T-helper 1 cell (primary cell): ENCODE results near the gene PCYOX1L.

Source experiments
- DNase-seq, 5 donors: peaks; one replicate each; pipeline ENCODE4 v3.0.0-alpha.2; 2012 to 2020

PCYOX1L gene

DNA sequence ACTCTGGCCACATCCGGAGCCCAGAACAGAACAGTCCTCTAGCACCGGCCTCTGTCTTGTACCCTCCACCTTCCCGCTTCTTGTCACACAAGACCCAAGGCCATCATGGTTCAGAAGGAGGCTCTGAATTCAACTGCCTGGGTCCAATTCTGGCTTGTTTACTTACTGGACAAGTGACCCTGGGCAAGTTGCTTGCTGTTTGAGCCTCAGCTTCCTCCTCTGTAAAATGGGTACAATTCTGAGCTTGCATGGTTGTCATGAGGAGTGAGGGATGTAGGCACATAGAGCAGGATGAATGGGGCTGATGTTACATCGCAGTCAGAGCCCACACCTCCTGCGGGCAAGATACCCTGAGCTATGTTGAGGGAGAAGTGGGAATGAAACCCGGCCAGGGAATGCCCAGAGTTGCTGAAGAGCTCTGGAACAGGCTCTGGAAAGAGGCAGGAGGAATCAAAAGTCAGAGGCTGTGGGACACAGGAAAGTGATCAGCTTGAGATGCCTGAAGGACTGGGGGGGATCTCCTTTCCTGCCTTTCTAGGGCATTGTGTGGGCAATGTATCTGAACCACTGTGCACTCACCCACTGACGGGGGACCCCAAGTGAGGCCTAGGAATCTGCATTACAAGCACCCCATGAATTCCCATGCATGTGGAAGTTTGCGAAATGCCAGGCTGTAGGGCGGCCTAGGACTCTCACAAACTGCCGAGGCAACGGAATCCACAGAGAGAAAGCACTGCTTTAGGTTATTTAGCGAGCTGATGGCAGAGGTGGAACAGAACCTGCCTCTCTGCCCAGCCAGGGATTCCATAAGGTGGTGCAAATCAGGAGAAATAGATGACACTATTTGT, 50.6 kb downstream of the PCYOX1L start:
- DNase-seq: no peak

DNA sequence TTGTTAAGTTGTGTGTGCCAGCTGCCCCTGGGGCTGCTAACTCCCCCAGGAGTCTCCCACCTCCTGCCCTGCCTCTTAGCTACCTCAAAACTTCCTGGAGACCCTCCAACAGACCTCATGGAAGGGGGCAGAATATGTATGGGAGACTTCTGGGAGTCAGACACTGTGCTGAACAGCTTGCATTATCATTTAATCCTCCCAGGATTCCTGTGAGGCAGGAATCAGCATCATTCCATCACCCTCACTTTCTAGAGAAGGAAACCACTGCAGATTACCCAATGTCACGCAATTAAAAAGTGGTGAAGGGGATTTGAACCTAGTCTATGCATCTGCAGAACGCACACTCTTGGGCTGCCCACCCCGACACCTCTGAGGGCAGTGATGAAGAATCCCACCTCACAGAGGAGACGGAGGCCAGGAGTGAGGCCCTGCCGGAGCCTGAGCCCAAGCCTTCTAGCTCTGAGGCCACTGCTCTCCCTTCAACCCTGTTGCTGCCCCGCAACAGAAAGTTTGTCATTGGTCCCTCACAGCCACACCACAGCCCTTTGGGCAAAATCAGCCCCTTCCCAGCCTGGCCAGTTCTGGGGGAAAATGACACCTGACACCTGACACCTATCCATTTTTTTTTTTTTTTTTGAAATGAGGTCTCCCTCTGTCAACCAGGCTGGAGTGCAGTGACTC, 51.6 kb downstream of the PCYOX1L start:
- no peak for DNase-seq

DNA sequence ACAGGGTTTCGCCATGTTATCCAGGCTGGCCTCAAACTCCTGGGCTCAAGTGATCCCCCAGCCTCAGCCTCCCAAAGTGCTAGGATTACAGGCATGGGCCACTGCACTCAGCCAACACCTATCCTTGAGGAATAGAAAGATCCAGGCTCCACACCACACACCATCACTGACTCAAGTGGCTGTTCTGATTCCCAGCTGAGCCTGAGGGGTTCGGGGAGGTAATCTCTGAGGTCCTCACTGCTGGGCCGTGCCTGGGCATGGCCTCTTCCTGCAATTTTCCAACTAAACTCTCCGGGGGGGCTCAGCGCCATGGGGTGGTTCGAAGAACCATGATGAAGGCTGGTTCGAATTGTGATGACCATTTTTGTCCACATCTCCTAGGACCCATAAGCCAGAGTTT, 52.2 kb downstream of the PCYOX1L start:
- no peak for DNase-seq

- DNase-seq: no peak
These were observed 53.0 kb downstream of the PCYOX1L start for GRCh38 chr5:149410721-149411432.

GRCh38 chr5:149411738-149412519, 54.1 kb downstream of the PCYOX1L start:
- DNase-seq: no peak

DNA sequence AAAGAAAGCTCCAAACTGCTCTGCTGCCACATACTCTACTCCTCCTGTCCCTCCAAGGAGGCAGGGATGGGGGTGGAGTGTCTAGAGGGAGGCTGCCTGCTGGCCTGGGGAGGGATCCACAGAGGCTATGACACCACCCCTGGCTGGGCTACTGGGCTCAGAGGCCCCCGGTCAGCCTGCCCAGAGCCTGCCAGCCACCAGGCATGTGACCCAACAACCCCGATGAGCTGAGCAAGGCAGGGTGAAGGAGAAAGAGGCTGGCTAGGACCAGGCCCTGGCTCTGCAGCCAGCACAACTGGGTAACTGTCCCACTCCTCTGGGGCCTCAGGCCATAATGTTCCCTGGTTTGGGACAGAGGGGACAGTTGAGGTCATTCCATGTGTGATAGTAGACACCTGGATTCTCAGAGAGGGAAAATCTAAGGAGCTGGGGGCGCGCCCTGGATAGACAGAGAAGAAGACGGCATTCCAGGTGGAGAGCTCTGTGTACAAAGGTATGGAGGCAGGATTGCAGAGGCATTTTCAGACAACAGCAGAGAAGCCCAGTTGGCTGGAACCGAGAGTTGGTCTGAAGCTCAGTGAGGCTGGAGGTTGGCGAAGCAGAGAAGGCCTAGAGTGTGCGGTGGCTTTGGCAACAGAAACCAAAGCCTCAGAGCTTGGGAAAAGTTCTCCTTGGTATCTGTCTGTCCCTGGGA, 55.1 kb downstream of the PCYOX1L start:
- DNase-seq: no peak

DNA sequence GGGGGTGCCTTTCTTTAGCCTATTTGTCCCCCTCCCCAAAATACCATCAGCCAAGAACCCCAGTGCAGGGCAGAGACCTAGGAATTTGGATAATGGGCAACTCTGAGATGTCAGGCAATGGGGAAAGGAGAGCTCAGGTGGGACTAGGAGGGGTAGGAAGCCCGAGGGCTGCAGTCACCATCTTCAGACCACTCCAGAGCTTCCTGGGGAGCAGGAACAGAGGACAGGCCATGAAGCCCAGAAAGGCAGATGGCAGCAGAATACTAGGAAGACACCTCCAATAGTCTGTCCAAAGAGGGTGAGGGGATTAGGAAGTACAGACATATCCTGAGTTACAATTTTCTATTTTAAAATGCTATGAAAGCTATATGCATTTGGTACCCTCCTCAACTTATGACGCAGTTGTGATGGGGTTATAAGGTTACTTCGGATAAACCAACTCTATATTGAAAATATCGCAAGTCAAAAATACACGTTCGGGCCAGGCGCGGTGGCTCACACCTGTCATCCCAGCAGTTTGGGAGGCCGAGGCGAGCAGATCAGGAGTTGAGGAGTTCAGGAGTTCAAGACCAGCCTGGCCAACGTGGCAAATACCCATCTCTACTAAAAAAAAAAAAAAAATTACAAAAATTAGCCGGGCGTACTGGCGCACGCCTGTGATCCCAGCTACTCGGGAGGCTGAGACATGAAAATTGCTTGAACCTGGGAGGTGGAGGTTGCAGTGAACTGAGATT, 55.8 kb downstream of the PCYOX1L start:
- DNase-seq: no peak

- DNase-seq: no peak
These were observed 56.7 kb downstream of the PCYOX1L start for GRCh38 chr5:149414405-149415065.

GRCh38 chr5:149415066-149415967, 57.5 kb downstream of the PCYOX1L start:
- DNase-seq: no peak

GRCh38 chr5:149416987-149417710, 59.3 kb downstream of the PCYOX1L start:
- DNase-seq: no peak

DNA sequence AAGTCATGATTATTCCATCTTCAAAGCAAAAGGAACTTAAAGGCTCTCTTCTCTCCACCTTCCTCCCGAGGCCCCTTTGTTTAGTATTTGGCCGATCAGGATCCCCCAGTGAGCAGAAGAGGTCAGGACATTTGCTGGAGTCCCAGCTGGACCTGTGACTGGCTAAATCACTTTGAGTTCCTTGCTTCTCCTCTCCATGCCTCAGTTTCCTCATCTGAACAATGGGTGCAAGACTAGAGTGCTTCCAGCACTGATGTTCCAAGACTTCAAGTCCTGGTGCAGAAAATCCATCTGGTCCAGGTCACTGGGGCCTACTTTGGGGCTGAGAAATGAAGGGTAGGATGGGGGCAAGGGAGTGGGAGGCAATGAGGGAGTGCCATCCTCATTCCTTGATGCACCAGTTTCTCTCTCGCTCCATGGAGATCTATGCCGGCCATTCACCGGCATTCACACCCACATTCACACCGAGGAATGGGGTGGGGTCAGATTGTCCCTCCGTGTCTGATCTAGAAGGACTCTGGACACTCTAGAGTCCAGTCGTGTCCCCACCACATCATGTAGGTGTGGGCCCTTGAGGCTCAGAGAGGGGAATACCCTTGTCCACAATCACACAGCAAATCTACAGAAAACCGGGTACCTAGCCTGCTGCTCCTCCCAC, 60.0 kb downstream of the PCYOX1L start:
- DNase-seq: no peak

- no peak for DNase-seq
These were observed 61.2 kb downstream of the PCYOX1L start for GRCh38 chr5:149418910-149419531.
